GM21423 (cell line): ENCODE results near the gene HLF.

Source experiments
- ATAC-seq: cut with Tn5 transposase; IDR thresholded peaks from one replicate; pipeline ENCODE4 v1.9.1; 2021; ENCODE audit warnings: mild to moderate bottlenecking, moderate library complexity; ENCODE audit not compliant: unreplicated experiment

The HLF gene

GRCh38 chr17:55350825-55351205 lies 86.1 kb downstream of the HLF start:
- ATAC-seq, result no peak

GRCh38 chr17:55351226-55351625 lies 86.5 kb downstream of the HLF start:
- no peak for ATAC-seq

- ATAC-seq, result no peak
These were observed 89.2 kb downstream of the HLF start for GRCh38 chr17:55354010-55354409.

- no peak for ATAC-seq
These were observed 90.2 kb downstream of the HLF start for GRCh38 chr17:55354941-55355340.

- peak; percentile 94 for ATAC-seq
These were observed 91.9 kb downstream of the HLF start for GRCh38 chr17:55356434-55357328.

GRCh38 chr17:55360971-55361370 lies 96.2 kb downstream of the HLF start:
- no peak for ATAC-seq

GRCh38 chr17:55363033-55363432 lies 98.3 kb downstream of the HLF start:
- ATAC-seq, result no peak

GRCh38 chr17:55366020-55366481 lies 101.3 kb downstream of the HLF start:
- ATAC-seq, result no peak

- no peak for ATAC-seq
These were observed 103.9 kb downstream of the HLF start for GRCh38 chr17:55368706-55369105.
